ENCODE results near the gene AGBL5.

The AGBL5 gene

GRCh38 chr2:27023740-27024139, 27.7 kb upstream of the AGBL5 start:
- no peak for DNase-seq (ENCODE audit: low spot score)

DNA sequence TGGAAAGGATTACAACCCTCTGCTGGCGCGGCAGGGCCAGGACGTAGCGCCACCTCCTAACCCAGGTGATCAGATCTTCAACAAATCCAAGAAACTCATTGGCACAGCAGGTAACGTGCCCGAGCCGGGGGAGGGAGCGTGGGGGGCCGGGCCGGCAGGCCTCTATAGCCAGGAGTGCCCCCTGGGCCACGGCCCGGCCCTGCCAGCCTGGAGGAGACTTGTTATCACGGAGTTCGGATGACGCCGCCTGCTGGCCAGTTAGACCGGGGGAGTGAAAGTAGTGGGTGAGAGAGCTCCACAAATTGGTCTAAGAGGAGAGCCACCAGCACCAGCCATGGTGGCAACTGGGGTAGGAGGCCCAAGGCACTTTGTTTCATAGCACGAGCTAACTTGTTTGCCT, 27.3 kb upstream of the AGBL5 start:
- no peak for DNase-seq (ENCODE audit: low spot score)

- no peak for DNase-seq (ENCODE audit: low spot score)
Measured at GRCh38 chr2:27024812-27025211, 26.7 kb upstream of the AGBL5 start.

GRCh38 chr2:27025281-27025800, 26.1 kb upstream of the AGBL5 start:
- DNase-seq (ENCODE audit: low spot score): no peak

DNA sequence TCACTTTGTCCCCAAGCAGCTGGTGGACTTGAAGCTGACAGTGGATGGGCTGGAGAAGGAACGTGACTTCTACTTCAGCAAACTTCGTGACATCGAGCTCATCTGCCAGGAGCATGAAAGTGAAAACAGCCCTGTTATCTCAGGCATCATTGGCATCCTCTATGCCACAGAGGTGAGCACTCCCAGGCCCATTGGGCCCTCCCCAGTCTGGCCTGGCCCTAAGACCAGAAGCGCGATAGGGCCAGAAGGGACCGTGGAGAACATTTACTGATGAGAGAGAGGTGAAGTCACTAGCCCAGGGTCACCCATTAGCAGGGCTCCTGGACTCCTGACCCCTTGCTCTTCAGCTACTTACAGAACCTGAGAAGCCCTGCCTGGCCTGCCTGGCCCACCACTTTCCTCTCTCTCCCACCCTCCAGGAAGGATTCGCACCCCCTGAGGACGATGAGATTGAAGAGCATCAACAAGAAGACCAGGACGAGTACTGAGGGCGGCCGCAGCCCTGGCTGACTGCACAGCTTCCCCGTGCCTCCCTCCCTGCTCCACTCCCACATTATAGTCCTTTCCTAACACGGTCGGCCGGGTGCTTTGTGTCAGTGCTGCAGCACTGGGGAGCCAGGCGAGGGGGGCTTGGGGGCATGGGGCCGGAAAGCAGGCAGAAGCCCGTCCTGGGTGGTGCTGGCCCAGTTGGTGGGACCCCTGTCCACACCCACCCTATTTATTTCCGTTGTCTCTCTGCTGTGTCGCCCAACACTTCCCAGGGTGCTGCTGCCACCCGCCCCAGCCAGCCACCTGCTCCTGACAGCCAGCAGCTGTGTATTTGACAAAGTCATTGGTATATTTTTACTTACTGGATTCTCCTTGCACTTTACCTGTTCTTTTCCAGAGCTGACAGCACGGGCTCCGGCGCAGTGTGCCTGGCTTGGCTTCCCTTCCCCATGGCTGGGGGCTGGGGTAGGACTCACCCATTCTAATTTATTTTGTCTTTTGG, 25.3 kb upstream of the AGBL5 start:
- no peak for DNase-seq (ENCODE audit: low spot score)

- DNase-seq (ENCODE audit: low spot score): no peak
Measured at GRCh38 chr2:27027211-27027651, 24.2 kb upstream of the AGBL5 start.

DNA sequence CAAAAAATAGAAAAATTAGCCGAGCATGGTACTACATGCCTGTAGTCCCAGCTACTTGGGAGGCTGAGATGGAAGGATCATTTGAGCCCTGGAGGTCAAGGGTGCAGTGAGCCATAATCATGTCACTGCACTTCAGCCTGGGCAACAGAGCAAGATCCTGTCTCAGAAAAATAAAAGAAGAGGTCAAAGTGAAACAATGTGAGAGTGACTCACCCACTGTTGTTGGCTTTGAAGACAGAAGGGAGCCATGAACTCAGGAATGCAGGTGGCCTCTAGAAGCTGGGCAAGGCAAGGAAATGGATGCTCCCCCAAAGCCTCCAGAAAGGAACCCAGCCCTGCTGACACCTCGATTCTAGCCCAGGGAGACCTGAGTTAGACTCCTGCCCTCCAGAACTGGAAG, 22.4 kb upstream of the AGBL5 start:
- DNase-seq (ENCODE audit: low spot score): no peak

- DNase-seq (ENCODE audit: low spot score): peak; percentile 90
Measured at GRCh38 chr2:27032495-27033252, 18.8 kb upstream of the AGBL5 start, which contains the start of gene TMEM214. TMEM214 (plus strand) TSS chr2:27032965; CDS start chr2:27033016, 51 bp downstream.

DNA sequence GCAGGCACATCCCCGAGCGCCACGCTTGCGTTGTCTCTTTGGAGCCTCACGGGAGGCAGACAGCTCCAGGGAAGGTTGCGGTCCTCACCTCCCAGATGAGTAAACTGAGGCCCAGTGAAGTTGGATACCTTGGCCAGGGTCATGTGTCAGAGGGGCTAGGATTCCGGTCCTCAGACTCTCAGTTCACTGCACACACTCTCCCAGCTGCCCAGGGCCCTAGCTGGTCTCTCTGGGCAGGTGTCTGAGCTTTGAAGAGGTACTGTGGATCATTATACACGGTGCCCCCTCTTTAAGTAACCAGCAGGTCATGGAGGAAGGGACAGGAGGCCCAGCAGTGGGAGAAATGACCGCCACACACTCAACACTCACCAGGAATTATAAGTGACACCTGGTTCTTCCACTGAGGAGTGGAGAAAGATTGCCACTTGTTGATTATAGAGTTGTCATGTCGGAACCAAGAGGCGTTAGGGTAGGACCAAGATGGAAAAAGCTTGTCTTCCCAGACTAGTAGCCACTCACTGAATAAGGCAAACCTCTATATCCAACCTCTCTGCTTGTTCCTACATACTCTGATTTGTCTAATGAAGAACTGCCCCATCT, 18.1 kb upstream of the AGBL5 start:
- DNase-seq (ENCODE audit: low spot score): no peak

DNA sequence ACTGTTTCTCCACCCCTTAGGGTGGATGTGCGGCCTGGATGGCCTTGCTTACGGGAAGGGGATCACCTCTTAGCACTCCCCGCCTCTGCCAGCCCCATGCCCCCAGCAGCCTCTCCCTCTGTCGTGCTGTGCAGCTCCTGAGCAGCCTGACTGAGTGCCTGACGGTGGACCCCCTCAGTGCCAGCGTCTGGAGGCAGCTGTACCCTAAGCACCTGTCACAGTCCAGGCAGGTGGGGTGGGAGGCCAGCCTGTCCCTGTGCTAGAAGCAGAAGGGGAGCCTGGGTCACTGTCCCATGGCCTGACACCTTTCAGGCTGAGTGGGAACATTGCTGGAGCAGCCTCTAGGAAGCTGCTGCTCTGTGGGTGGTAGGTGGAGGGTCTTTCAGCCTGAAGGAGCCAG, 13.5 kb upstream of the AGBL5 start:
- no peak for DNase-seq (ENCODE audit: low spot score)

GRCh38 chr2:27038631-27039339, 12.7 kb upstream of the AGBL5 start:
- no peak for DNase-seq (ENCODE audit: low spot score)

- DNase-seq (ENCODE audit: low spot score): no peak
Measured at GRCh38 chr2:27039426-27039825, 12.0 kb upstream of the AGBL5 start.

DNA sequence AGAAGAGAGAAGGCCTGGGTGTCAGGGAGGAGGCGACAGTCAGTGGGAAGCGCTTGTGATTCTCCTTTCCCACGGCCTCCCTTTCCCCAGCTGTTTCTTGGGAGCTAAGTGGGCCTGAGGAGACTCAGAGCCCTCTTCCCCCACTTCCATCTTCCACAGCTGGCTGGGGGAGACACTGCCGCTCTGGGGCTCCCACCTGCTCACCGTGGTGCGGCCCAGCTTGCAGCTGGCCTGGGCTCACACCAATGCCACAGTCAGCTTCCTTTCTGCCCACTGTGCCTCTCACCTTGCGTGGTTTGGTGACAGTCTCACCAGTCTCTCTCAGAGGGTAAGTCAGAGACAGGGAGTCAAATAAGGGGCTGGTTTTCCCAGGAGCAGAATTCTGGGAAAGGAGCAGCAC, 11.6 kb upstream of the AGBL5 start:
- DNase-seq (ENCODE audit: low spot score): no peak

- DNase-seq (ENCODE audit: low spot score): no peak
Measured at GRCh38 chr2:27040282-27040681, 11.2 kb upstream of the AGBL5 start.

GRCh38 chr2:27041752-27042151, 9.7 kb upstream of the AGBL5 start:
- no peak for DNase-seq (ENCODE audit: low spot score)

DNA sequence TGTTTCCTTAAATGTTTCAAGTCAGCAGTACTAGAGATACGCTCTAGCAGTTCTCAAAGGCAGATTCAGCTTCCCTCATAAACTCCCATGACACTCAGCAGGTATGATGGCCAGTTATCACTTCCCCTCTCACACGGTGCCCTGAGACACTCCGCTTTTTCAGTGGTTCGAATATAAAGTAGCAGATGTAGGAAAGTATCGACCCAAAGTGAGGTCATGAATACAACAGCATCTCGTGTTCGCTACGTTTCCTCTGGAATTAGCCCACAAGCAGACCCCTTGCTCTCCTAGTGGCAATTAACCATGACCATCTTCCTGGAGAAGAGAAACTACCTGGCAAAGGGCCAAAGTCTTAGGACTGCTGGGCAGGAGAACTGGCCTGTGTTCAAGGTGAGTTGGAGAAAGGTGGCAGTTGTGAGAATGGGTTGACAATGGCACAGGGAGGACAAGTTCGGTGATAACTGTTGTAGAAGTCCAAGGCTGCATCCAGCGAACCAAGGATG, 9.3 kb upstream of the AGBL5 start:
- DNase-seq (ENCODE audit: low spot score): no peak

DNA sequence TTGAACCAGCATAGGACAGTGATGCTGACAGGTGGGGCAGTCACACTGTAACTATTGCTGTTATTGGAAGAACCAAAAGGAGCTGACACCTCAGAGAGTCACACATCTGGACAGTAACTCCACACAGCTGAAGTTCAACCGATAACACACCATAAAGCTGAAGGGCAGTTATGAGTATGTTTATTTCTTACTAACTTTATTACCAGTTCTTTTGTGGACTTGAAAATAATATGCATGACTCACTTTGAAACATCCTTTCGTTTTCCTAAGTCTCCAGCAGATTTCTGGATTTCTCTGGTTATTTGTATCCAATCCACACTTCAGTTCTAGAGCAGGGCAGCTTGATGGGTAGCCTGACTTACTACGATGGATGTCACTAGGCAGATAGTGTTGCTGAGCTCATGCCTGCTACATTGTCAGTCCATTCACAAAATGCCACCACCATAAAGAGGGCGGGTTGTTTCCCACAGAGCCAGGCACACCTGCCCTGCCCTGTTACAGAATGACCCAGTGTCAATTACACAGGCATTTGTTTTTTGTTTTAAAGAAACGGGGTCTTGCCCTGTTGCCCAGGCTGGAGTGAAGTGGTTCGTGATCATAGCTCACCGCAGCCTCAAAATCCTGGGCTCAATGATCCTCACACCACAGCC, 8.4 kb upstream of the AGBL5 start:
- DNase-seq (ENCODE audit: low spot score): no peak

GRCh38 chr2:27049422-27050280, 1.8 kb upstream of the AGBL5 start:
- no peak for DNase-seq (ENCODE audit: low spot score)

DNA sequence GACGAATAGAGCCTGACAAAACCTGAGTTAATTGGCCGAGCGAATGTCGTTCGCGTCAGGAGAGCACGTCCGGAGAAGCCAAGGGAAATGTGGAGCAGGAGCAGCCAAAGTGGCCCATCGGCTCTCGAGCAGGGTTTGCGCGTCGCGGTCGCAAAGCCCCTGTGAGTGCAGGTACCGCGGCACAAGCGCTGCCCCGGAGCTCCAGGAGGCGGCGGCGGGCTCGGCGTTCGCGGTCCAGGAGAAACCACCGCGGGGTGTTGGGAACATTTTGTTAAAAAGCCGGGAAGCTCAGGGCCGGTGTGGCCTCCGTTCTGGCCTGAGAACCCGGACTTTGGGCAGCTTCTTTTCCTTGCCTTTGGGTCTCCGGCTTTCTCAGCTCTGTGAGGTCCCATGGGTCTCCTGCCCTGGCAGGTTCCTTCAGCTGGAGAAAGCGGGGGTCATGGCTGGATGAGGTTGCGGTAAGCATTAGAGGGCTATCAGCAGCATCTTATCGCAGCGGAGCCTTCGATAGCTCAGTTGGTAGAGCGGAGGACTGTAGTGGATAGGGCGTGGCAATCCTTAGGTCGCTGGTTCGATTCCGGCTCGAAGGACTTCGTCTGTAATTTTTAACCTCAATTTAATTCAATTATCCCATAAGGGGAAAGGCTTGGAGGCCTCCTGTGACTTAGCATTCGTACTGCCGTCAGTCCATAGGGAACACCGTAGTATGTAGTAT, 1.0 kb upstream of the AGBL5 start:
- peak; percentile 99 for DNase-seq (ENCODE audit: low spot score)
